Activated naive CD4-positive, alpha-beta T cell treated with anti-CD3 and anti-CD28 coated beads, Interleukin-2, amount 50 U/mL, for 16 hours (primary cell): Measurements from ENCODE around the gene TWIST2.

ENCODE experiments used
- DNase-seq: peaks from one replicate; pipeline ENCODE4 v3.0.0-alpha.2; 2020

Gene TWIST2

GRCh38 chr2:238907717-238908173, 59.9 kb downstream of the TWIST2 start:
- no peak for DNase-seq

DNA sequence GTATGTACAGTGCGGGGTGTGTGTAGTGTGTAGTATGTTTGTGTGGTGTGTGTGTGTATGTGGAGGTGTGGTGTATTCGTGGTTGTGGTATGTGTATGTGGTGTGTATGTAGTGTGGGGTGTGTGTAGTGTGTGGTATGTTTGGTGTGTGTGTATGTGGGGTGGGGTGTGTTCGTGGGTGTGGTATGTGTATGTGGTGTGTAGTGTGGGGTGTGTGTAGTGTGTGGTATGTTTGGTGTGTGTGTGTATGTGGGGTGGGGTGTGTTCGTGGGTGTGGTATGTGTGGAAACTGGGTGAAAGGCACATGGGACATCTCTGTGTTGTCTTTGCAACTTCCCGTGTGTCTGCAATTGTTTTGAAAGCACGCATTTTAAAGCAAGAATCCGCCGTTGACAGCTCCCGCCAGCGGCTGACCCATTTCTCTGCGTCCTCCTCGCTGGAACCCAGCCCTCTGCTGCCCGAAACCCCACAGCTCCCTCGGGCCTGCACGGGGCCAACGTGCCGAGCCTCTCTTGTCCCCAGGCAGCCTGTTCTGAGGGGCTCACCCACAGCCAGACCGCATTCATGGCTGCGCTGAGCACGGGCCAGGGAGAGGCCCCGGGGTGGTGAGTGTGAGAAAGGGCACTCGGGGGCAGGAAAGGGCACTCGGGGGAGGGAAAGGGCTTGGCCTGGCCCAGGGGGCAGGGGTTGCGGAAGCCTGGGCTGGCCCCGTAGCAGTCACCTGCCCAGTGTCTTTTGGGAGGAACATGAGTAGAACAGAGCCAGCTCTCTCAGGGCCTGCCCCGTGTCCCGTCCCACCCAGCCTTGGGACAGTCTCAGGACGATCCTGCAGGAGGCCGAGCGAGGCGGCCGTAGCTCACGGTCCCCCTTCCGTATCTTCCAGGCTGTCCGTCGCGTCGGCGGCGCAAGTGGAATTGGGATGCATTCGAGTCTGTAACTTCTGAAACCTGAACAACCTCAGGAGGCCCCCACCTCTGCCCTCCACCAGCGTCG, 61.4 kb downstream of the TWIST2 start:
- no peak for DNase-seq

DNA sequence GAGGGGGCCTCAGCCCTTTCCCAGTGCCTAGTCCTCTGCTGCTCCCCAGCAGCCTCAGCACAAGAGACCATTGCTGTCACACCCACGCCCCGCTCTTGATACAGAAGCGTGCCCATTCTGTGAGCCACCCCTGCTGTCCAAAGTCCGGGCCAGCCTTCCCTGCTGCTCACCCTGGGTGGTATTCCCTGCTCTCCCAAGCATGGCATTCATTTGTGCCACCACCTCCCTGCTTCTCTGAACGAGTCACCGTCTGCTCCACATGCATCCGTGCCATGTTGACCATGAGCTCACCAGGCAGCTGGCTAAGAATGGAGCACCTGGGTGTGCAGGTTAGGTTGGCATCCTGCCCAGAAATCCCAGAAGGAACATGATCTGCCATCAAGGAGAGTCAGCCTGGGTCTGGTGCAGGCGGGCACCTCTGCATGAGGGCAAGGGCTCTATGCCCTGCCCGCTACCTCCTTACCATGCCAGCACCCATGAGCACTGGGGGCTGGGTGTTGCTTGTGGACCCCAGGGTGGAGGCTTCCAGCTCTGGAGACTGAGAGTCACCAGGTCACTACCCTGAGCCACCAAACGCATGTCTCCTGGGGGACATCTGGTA, 63.0 kb downstream of the TWIST2 start:
- DNase-seq: no peak

DNA sequence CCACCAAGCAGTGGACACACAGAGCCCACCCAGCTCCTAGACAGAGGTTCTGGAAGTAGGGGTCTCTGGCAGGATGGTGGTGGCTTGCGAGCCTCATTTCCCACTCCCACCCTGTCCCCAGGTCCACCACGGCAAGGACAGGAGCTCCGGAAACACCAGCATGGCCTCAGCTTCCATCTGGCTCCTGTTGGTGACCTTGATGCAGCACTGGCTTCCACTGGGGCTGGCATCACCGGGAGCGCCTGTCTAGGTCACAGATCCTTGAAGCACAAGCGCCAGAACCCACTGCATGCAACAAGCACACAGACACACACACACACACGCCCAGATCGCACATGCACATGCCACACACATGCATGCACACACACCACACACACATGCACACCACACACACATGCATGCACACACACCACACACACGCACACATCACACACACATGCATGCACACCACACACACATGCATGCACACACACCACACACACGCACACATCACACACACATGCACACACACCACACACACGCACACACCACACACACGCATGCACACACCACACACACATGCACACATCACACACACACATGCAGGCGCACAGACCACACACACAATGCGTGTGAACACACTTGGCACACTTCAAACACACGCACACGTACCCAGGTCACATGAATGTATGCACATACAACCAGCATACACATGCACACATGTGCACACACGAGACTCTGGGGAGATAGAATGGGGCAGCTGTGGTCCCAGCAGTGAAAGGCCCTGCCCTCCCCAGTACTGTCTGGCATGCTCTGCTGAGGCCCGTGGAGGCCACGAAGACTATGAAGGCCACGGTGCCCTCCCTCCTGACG, 63.7 kb downstream of the TWIST2 start:
- no peak for DNase-seq

DNA sequence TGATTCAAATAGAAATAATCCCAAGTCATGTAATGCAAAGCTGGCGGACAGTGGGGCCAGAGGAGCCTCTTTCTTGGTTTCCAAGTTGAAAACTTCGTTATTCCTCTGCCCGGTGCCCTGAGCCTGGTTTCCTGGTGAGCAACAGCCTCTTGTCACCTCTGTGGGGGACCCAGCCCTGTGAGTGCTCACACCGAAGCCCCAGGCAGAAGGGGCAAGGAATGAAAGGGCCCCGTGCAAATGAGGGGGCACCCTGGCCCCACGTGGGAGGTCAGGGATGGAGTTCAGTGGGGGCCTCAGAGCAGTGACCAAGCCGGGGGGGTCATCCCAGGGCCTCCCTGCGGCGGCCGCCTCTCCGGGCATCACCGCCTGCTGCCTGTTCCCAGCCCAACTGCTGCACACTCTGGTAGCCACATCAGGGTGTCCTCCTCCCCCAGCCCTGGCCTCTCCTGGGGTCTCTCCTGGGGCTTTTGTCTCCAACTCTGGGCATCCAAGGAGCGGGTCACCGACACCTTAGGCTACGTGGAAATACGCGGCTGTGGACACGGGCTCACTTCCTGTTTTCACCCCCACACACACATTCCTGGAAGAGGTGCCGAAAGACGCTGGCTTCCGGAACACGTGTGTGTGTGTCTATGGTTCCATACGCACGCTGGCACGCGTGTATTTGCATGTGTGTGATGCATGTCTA, 64.5 kb downstream of the TWIST2 start:
- DNase-seq: no peak

GRCh38 chr2:238912916-238913875, 65.3 kb downstream of the TWIST2 start:
- no peak for DNase-seq

DNA sequence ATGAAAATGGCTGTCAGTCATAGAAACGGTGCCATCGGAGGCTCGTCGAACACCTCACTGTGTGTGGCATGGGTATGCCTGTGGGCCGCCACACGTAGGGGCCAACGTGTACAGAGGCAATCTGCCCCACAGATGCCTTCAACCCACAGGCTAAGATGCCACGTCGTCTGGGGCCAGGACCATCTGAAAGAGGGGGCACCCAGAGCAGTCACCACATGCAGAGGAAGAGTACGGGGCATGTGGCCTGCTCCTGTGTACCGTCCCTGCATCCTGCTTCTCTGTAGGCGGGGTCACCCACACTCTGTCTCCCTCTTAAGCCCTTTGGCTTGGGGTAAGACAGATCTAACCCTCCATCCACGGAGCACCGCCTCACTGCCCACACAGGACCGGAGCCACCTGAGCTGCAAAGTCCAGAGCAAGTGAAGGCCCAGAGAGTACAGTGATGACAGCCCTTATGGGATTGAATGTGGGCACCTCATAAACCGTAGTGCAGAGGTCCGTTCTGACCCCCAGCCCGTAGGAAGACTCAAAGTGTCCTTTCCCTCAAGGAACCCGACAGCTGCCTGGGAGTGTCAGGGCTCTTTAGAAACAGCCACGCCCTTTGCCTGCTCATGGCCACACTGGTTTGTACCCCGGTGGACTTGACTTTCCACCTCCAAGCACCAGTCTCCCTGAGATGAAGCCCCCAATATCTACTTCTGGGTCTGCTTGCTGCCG, 66.2 kb downstream of the TWIST2 start:
- DNase-seq: no peak

DNA sequence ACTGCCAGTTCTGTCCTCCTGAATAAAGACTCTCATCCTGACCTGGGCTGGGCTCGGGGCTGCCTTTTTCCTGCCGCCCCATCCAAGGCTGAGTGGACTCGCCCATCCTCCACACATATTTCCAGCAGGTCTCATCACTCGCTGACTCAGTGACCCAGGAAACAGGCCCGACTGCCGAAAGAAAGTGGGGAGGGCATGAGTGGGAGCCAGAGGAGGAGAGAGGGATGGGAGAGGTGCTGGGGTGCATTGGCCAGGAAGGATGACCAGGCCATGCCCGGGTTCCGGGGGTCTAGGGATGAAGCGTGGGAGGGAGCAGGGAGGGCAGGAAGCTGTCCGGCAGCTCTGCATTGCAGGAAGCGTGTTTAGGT, 66.7 kb downstream of the TWIST2 start:
- DNase-seq: no peak

GRCh38 chr2:238915196-238915595, 67.3 kb downstream of the TWIST2 start:
- DNase-seq: no peak

GRCh38 chr2:238915596-238915995, 67.7 kb downstream of the TWIST2 start:
- DNase-seq: no peak

DNA sequence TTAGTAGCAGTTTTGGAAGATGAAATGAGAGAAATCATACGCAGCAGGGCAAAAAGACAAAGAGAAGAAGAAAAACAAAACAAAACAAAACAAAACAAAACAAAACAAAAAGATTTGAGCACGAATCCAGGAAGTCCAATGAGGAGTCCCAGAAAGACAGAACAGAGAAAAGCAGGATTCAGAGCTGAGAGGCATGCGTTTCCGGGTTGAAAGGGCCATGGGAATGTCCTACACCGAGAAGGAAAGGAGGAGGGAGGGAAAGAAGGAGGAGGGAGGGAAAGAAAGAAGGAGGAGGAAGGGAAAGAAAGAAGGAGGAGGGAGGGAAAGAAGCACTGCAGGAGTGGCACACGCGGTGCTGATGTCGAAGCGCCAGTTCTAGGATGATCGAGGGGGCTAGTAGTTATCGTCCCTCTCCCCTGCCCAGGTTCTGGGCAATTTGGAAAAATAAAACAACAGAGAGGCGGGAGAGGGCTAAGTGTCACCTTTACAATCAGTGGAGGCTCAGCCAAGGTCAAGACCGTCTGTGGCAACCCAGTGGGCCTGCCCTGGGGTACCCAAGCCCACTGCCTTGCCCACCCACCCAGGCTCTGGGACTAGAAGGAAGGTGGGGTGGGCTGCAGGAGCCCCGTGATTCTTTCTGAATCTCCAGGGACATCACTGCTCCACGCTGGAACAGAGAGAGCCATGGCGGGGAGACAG, 68.4 kb downstream of the TWIST2 start:
- no peak for DNase-seq

- no peak for DNase-seq
These were observed 69.1 kb downstream of the TWIST2 start for GRCh38 chr2:238916875-238917590.

- DNase-seq: no peak
These were observed 71.4 kb downstream of the TWIST2 start for GRCh38 chr2:238919307-238919706.

- DNase-seq: no peak
These were observed 72.2 kb downstream of the TWIST2 start for GRCh38 chr2:238920053-238920452.

- no peak for DNase-seq
These were observed 72.7 kb downstream of the TWIST2 start for GRCh38 chr2:238920601-238921001.

DNA sequence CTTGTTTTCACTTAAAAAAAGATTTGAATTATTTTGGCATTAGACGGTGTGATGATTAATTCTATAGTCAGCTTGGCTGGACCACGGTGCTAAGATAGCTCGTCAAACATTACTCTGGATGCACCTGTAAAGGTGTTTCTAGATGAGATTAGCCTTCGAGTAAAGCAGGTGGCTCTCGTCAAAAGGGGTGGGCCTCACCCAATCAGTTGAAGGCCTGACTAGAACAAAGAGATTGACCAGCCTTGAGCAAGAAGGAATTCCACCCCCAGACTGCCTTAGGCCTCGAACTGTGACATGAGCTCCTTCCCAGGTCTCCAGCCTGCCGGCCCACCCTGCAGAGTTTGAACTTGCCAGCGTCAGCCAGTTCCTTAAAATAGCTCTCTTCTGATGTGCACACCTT, 73.4 kb downstream of the TWIST2 start:
- no peak for DNase-seq

- no peak for DNase-seq
These were observed 73.9 kb downstream of the TWIST2 start for GRCh38 chr2:238921681-238922319.

- no peak for DNase-seq
These were observed 74.5 kb downstream of the TWIST2 start for GRCh38 chr2:238922435-238922834.

GRCh38 chr2:238924032-238924431, 76.1 kb downstream of the TWIST2 start:
- DNase-seq: no peak
